K562 (cell line): Measurements from ENCODE around the gene ALG14. TPM values are rescaled to one million over a fixed set of nuclear protein-coding genes. Genes with fewer than 3 reads are reported as not detected.

ENCODE experiments used
- ATAC-seq: fragments of 200-7000 bp; cut with Tn5 transposase; 3 replicates; pipeline ENCODE4 v1.9.1; 2020; ENCODE audit warnings: moderate library complexity
- BruUV-seq: library from RNA; stranded (reverse); fragments of 400-500 nt; replicated peaks from 2 replicates; lab custom pipeline; 2021; lab: Mats Ljungman, UMichigan
- CTCF ChIA-PET: fragments of 300-600 bp; formaldehyde crosslinking; extraction: SDS; loops from one replicate; lab custom pipeline; 2021; ENCODE audit warnings: low intra/inter-chr PET ratio; lab: Yijun Ruan, JAX
- POLR2A ChIA-PET: fragments of 300-600, 350-650 bp; sonication (Branson Sonifier 250); formaldehyde crosslinking; extraction: SDS; loops from one replicate; lab custom pipeline; 2021; ENCODE audit warnings: antibody characterized with exemption, inconsistent platforms; lab: Yijun Ruan, JAX
- DNase-seq, 4 experiments: peaks; one replicate each; pipeline versions ENCODE4 v3.0.0 to v3.0.0-alpha.2; 2011 to 2018; ENCODE audit warnings: low spot score in 3 of 4, mixed read lengths in 3 of 4; ENCODE audit errors: extremely low read depth in 1 of 4
- FAIRE-seq: peaks from 2 replicates; lab custom pipeline; 2011; peaks lifted over from hg19 to GRCh38; lab: Jason Lieb, UNC
- H2AFZ ChIP-seq: 2 replicates; pipeline ENCODE4 v1.6.0; 2011; ENCODE audit warnings: low read depth, low read length, control low read depth, inconsistent platforms
- H3K27ac ChIP-seq: fragments of 200-600 bp; 3 replicates; pipeline ENCODE4 v1.8.0; 2011; ENCODE audit warnings: low read depth, mild to moderate bottlenecking, control low read depth, inconsistent platforms, low read length, moderate library complexity, mixed read lengths; ENCODE audit errors: extremely low read depth
- H3K27me3 ChIP-seq, 2 experiments: fragments of 300-600 bp in 1 of 2; 2 replicates in 1 of 2; 3 replicates in 1 of 2; pipeline versions ENCODE4 v1.6.0 to v1.8.0; 2011; ENCODE audit warnings: inconsistent platforms in 2 of 2, low read length in 2 of 2, mild to moderate bottlenecking in 1 of 2, mixed read lengths in 1 of 2, moderate library complexity in 1 of 2; ENCODE audit not compliant: control insufficient read depth in 2 of 2, insufficient read depth in 2 of 2
- H3K36me3 ChIP-seq: fragments of 300-600 bp; 3 replicates; pipeline ENCODE4 v1.8.0; 2011; ENCODE audit warnings: mild to moderate bottlenecking, low read length, inconsistent platforms; ENCODE audit not compliant: control insufficient read depth, insufficient read depth
- H3K4me1 ChIP-seq, 2 experiments: fragments of 200-600 bp in 1 of 2; replicated peaks in 1 of 2; 2 replicates in 1 of 2; 3 replicates in 1 of 2; pipeline versions ENCODE4 v1.5.1 to v1.8.0; 2011; ENCODE audit warnings: inconsistent platforms in 2 of 2, low read length in 2 of 2, mild to moderate bottlenecking in 1 of 2, mixed read lengths in 1 of 2, moderate library complexity in 1 of 2; ENCODE audit not compliant: control insufficient read depth in 2 of 2, insufficient read depth in 2 of 2
- H3K4me2 ChIP-seq: 2 replicates; pipeline ENCODE4 v1.6.1; 2011; ENCODE audit warnings: low read length, control low read depth, inconsistent platforms, mixed read lengths; ENCODE audit not compliant: insufficient read depth
- H3K4me3 ChIP-seq: fragments of 200-600 bp; sonication (generic), shearing (Covaris generic); 2 replicates; pipeline ENCODE4 v1.5.1; 2016; ENCODE audit warnings: control low read depth, inconsistent platforms
- H3K79me2 ChIP-seq: fragments of 200-600 bp; 3 replicates; pipeline ENCODE4 v1.8.0; 2011; ENCODE audit warnings: low read length, inconsistent platforms; ENCODE audit not compliant: control insufficient read depth, insufficient read depth
- H3K9ac ChIP-seq, 2 experiments: 2 replicates each; pipeline versions ENCODE4 v1.6.0 to v1.6.1; 2011; ENCODE audit warnings: low read depth in 2 of 2, low read length in 2 of 2, control low read depth in 1 of 2, inconsistent platforms in 1 of 2, mild to moderate bottlenecking in 1 of 2, mixed read lengths in 1 of 2; ENCODE audit not compliant: insufficient read depth in 1 of 2
- H3K9me1 ChIP-seq: one replicate; pipeline ENCODE4 v1.6.0; 2011; ENCODE audit warnings: inconsistent platforms, mild to moderate bottlenecking, low read length, moderate library complexity; ENCODE audit not compliant: control insufficient read depth, insufficient read depth
- H3K9me3 ChIP-seq: replicated peaks from 2 replicates; pipeline ENCODE4 v1.5.1; 2011; ENCODE audit warnings: low read depth, low read length, inconsistent platforms; ENCODE audit not compliant: control insufficient read depth, insufficient read depth
- H4K20me1 ChIP-seq: replicated peaks from 2 replicates; pipeline ENCODE4 v1.6.1; 2011; ENCODE audit warnings: low read length, inconsistent platforms, mixed read lengths; ENCODE audit not compliant: control insufficient read depth, insufficient read depth
- ESRRB ChIP-seq: fragments of 250-450 bp; sonication (Bioruptor Pico); IDR thresholded peaks from 2 replicates; pipeline ENCODE4 v1.5.0; 2020; ENCODE audit warnings: mild to moderate bottlenecking, moderate library complexity, borderline replicate concordance
- FOXJ2 ChIP-seq: fragments of 200-800 bp; sonication (Bioruptor generic); IDR thresholded peaks from 2 replicates; pipeline ENCODE4 v1.6.1; 2016; ENCODE audit warnings: missing genetic modification characterization, missing compliant biosample characterization
- FOXO4 ChIP-seq: fragments of 450-650 bp; formaldehyde crosslinking; IDR thresholded peaks from 2 replicates; pipeline ENCODE4 v1.4.0; 2020; ENCODE audit warnings: mild to moderate bottlenecking, moderate library complexity
- SMARCB1 ChIP-seq: IDR thresholded peaks from 2 replicates; pipeline ENCODE4 v1.6.1; 2011; ENCODE audit warnings: improper control_type of control experiment, low read depth; ENCODE audit not compliant: insufficient read length
- SPI1 ChIP-seq: IDR thresholded peaks from 2 replicates; pipeline ENCODE4 v1.6.1; 2011; ENCODE audit warnings: low read depth, low read length, control low read depth, borderline replicate concordance
- TFAM ChIP-seq: fragments of 250-450 bp; sonication (Bioruptor Pico); conservative IDR thresholded peaks from 2 replicates; pipeline ENCODE4 v1.5.0; 2021; ENCODE audit warnings: mild to moderate bottlenecking, moderate library complexity
- TRIM25 ChIP-seq: fragments of 450-650 bp; IDR thresholded peaks from 2 replicates; pipeline ENCODE4 v1.7.0; 2016; ENCODE audit warnings: borderline replicate concordance
- ZNF124 ChIP-seq: sonication (generic); formaldehyde crosslinking; IDR thresholded peaks from 2 replicates; pipeline ENCODE4 v1.8.1; 2022; ENCODE audit warnings: missing genetic modification reagents
- ZNF197 ChIP-seq: fragments of 200-800 bp; sonication (Bioruptor generic); IDR thresholded peaks from 2 replicates; pipeline ENCODE4 v1.6.1; 2016; ENCODE audit warnings: low read depth, missing genetic modification characterization, missing compliant biosample characterization
- in situ Hi-C: fragments of 300-500 bp; cut with MboI; formaldehyde crosslinking; loops from 4 replicates; pipeline ENCODE4 v1.15.0; 2018; ENCODE audit warnings: inconsistent platforms, mixed read lengths
- intact Hi-C: fragments of 100-400 bp; cut with micrococcal nuclease; formaldehyde crosslinking; loops from 2 replicates; pipeline ENCODE4 v1.14.2; 2022
- polyA plus RNA-seq, 8 experiments: library from polyadenylated mRNA; depleted of rRNA in 4 of 8; stranded (reverse) in 5 of 8; unstranded in 3 of 8; fragments of >200 nt; fragmentation: Nextera tagmentation in 2 of 8; fragmentation: Illumina TruSeq in 1 of 8; extraction: Ambion mirVana in 2 of 8; extraction: Trizol in 1 of 8; gene quantifications; 2 replicates each; pipeline versions ENCODE4 v1.2.1 to v1.2.3, GENCODE V29; 2011 to 2014; ENCODE audit warnings: inconsistent platforms in 1 of 8, missing spikeins in 1 of 8
- total RNA-seq, 7 experiments: library from RNA; depleted of rRNA in 6 of 7; stranded (reverse); fragments of >200 nt in 6 of 7; fragmentation: Illumina TruSeq in 2 of 7; extraction: Trizol in 2 of 7; gene quantifications; 2 replicates each; pipeline versions ENCODE4 v1.2.1 to v1.2.3, GENCODE V29; 2011 to 2021; ENCODE audit warnings: low replicate concordance in 1 of 7

ALG14 gene
- total and polyA plus RNA-seq, 9 of the 15 experiments (the other 6 are each of a cell fraction or from before 2014, with no cell fraction given), result 2.8 to 16.2 (median 4.9) TPM

- TF ChIP-seq TFAM (CRISPR knock-in tag) (no peak), ZNF124 (CRISPR knock-in tag) (no peak), ESRRB (no peak), FOXO4 (CRISPR knock-in tag) (no peak), FOXJ2 (tag) (0 out of 2 replicates have a peak, but pooled peaks have one; percentile 62)
These were observed 49.5 kb upstream of the ALG14 start (continued) for GRCh38 chr1:95122151-95122697.

GRCh38 chr1:95119273-95119672 lies 46.5 kb upstream of the ALG14 start:
- no peak overlapping the region for H2AFZ ChIP-seq
- H3K4me1 ChIP-seq, result peaks cover 21 to 43% of the 10 kb centered on the region in 2 experiments; a peak in 4 of 5 replicates
- ATAC-seq (no peak), FAIRE-seq (no peak), DNase-seq (no peak)
- H3K4me2 ChIP-seq, result peak overlapping the region; percentile 87
- no peaks in the 10 kb centered on the region for H3K9me3 ChIP-seq
- H3K4me3 ChIP-seq, result peak overlapping the region; percentile 83; the same call in 1 of the 2 replicates
- H3K9ac ChIP-seq, result peak overlapping the region; percentile 39 to 84; a peak in 3 of 4 replicates
- POLR2A ChIA-PET, result interaction anchor here (0.6 to 3.1 kb wide), 5 partner anchors 10 to 1827 kb away, joined by 3 to 26 read pairs (median 3); no protein-coding TSS in a partner anchor
- BruUV-seq, result no TSS peak
- no peak overlapping the region for H3K27ac ChIP-seq
- in situ Hi-C loops (loop anchor here (5.0 kb wide), 1 partner anchor 37 kb away; no protein-coding TSS in a partner anchor), intact Hi-C loops (no loop called here)
- no peaks in the 10 kb centered on the region for H3K9me1 ChIP-seq
- CTCF ChIA-PET, result no interaction called here
- peaks cover 2% of the 10 kb centered on the region; the same call in 1 of the 3 replicates for H3K36me3 ChIP-seq
- H3K27me3 ChIP-seq, result no peaks in the 10 kb centered on the region
- 0 out of 2 replicates have a peak, but pooled peaks have one; percentile 22 for TF ChIP-seq TRIM25
- 0 out of 2 replicates have a peak, but pooled peaks have one; percentile 16 for TF ChIP-seq SPI1
- peak; percentile 32 for TF ChIP-seq SMARCB1
- TF ChIP-seq ZNF197 (CRISPR knock-in tag), result no peak
- H4K20me1 ChIP-seq, result no peaks in the 10 kb centered on the region; the same call in 1 of the 2 replicates
- H3K79me2 ChIP-seq, result peaks cover 75% of the 10 kb centered on the region
